Measurements from ENCODE around the gene HSDL2.
"Not testable (repeated sequence)": the region's sequence is repeated elsewhere in the genome, so short reads cannot be mapped to it uniquely, and the experiment has no call there.

The HSDL2 gene

GRCh38 chr9:112367465-112367864 lies 12.4 kb upstream of the HSDL2 start:
- DNase-seq = no peak

GRCh38 chr9:112369817-112370216 lies 10.1 kb upstream of the HSDL2 start:
- no peak for DNase-seq

DNA sequence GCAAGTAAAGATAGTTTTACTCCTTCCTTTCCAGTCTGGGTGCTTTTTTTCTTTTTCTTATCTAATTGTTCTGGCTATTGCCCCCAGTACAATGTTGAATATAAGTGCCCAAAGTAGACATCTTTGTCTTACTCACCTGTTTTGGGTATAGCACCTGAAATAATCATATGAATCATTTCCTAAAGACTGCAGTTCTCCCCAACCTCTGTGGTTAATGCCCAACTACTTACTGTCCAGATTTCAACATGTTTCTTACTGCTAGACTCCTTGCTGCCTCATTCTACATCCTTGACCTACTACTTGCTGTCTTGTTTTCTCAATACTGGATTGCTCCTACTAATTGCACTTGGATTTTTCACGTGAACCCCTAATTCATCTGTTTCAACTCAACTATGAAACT lies 8.8 kb upstream of the HSDL2 start:
- DNase-seq = no peak

GRCh38 chr9:112373666-112374065 lies 6.2 kb upstream of the HSDL2 start:
- DNase-seq = not testable (repeated sequence)

DNA sequence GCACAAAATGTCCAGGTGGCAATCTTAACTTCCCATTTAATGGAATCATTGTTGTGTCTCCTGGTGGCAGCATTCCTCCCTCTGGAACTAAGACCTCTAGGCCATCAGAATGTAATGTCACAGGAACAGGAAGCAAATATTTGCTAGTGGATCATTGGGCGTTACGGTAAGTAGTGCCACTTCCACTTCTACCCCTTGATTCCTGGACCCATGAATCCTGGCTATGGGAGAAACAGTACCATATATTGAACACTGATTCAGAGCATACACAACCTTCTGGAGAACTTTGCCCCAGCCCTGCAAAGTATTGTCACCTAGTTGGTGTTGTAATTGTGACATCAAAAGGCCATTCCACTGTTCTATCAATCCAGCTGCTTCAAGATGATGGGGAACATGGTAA lies 5.7 kb upstream of the HSDL2 start:
- not testable (repeated sequence) for DNase-seq

DNA sequence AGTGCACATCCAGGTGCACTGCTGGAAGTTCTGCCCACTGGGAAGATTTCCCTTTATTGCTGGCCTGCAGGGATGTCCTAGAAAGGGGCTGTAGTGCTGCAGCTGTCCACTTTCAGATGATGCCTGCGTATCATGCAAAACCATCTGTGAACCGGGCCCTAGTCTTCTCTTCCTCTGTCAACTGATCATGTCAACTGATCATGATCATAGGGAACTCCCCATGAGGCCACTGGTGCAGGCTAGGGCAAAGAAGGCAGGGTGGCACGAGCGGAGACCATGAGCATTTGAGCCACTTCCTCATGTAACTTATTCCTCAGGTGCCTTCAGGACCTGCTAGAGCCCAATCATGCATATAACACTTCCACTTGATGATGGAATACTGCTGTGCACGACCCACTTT lies 4.5 kb upstream of the HSDL2 start:
- no peak for DNase-seq

GRCh38 chr9:112377087-112377486 lies 2.8 kb upstream of the HSDL2 start:
- no peak for DNase-seq

DNA sequence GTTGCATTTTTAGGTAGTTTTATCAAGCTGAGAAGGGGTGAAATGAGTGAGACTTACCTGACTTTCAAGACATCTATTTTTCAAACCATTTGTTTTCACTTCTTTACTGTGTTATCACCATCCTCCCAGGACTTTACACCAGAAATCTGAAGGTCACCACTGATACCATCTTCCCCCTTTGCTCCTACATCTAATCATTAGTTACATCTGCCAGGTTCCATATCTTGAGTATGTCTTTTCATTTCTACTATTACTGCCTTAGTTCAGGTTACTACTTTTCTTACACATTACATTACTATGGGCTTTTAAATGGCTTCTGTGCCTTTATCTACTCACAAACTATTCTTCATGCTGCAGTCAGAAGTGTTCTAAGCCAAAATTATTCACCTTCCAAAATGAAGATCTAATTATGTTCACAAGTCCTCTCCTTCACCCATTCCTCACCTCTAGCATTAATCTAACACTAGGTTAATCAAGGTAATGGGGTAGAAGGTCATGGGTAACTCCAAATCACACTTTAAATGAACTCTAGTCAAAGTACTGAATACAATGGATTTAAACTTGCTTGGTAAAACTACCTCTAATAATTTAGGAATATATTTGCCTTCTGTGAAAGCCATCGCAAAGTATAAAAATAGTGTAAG lies 2.1 kb upstream of the HSDL2 start:
- DNase-seq = no peak

- no peak for DNase-seq
These were observed 1.4 kb upstream of the HSDL2 start for GRCh38 chr9:112378328-112379176.

DNA sequence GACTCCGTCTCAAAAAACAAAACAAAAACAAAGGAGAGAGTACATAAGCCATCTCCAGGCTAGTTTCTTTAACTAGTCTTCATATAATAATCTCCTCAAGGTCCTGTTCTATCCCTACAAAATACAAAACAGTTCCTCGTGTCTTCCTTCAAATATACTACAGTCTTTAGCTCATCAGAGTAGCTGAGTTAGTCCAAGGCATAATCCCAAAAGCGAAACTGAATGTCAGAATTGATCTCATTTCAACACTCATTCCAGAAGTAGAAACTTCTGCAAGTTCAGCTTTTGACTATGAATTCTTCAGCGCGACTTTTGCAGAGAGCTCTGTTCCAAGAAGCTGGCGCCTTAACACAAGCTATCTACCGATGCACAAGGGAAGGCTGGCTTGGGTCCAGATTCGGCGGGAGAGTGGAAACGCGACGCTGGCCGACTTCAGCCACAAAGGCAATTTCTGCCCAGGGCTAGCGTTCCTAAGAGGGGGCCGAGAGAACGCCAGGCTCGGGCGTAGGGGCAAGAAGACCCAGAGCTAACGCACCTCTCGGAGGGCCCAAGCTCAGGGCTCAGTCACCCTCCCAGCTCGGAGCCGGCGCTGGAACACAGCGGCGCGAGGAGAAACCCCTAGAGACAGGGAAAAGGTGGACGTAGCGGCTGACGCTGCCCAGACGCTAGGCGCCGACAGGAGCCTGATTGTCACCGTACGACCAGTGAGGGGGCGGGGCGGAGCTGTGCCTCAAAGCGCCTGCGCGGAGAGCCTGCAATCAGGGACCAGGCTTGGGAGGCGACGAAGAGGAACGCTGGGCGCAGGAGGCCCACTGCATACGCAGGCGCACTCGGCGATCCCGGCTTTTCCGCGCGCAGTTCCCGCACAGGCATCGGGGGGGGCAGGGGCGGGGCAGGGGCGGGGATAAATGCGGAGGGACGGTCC lies 469 bp upstream of the HSDL2 start:
- DNase-seq = peak; percentile 94

- DNase-seq = no peak
These were observed 915 bp downstream of the HSDL2 start for GRCh38 chr9:112380825-112381221.

DNA sequence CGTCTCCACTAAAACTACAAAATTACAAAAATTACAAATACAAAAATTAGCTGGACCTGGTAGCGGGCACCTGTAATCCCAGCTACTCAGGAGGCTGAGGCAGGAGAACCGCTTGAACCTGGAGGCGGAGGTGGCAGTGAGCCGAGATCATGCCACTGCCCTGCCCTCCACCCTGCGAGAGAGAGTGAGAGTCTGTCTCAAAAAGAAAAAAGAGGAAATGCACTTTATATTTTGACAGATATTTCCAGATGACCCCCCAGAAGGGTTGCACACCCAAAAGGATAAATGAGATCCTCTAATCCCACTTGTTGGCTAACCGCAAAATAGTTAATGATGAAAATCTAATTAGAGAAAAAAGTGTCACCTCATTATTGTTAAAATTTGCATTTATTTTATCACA lies 2.2 kb downstream of the HSDL2 start:
- no peak for DNase-seq

DNA sequence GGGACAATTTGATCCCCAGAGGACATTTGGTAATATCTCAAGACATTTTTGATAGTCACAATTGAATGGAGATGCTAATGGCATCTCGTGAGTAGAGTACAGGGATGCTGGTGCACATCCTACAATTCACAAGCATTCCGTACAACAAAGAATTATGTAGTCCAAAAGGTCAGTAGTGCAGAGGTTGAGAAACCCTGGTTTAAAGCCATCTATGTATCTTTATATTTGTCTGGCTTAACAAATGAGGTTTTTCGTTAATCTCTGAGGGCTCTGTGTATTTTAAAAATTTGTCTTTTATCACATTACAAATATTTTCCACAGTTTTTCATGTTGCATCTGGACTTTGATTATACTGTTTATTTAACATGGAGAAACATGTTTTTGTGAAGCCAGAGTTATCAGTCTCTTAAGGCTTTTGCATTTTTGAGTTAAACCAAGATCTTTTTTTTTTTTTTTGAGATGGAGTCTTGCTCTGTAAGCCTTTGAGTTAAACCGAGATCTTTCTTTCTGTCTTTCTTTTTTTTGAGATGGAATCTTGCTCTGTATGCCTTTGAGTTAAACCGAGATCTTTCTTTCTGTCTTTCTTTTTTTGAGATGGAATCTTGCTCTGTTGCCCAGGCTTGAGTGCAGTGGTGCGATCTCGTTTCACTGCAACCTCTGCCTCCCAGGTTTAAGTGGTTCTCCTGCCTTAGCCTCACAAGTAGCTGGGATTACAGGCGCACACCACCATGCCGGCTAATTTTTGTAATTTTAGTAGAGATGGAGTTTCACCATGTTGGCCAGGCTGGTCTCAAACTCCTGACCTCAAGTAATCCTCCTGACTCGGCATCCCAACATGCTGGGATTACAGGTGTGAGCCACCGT lies 2.8 kb downstream of the HSDL2 start:
- DNase-seq = no peak

GRCh38 chr9:112384219-112384618 lies 4.3 kb downstream of the HSDL2 start:
- no peak for DNase-seq

- no peak for DNase-seq
These were observed 4.8 kb downstream of the HSDL2 start for GRCh38 chr9:112384690-112385089.

GRCh38 chr9:112387115-112387514 lies 7.2 kb downstream of the HSDL2 start:
- DNase-seq = no peak

DNA sequence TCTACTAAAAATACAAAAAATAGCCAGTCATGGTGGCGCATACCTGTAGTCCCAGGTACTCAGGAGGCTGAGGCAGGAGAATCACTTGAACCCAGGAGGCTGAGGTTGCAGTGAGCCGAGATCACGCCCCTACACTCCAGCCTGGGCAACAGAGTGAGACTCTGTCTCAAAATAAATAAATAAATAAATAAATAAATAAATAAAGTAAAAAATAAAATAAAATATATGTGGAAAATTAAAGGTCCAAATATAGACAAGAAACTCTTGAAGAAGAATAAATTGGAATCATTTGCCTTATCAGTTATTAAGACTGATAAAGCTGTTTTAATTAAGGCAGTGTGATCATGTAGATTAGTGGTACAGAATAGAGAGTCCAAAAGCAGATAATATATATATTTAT lies 10.0 kb downstream of the HSDL2 start:
- DNase-seq = not testable (repeated sequence)

GRCh38 chr9:112391936-112392560 lies 12.1 kb downstream of the HSDL2 start:
- DNase-seq = not testable (repeated sequence)

- not testable (repeated sequence) for DNase-seq
These were observed 13.2 kb downstream of the HSDL2 start for GRCh38 chr9:112393146-112393545.

GRCh38 chr9:112396416-112396815 lies 16.5 kb downstream of the HSDL2 start:
- no peak for DNase-seq

DNA sequence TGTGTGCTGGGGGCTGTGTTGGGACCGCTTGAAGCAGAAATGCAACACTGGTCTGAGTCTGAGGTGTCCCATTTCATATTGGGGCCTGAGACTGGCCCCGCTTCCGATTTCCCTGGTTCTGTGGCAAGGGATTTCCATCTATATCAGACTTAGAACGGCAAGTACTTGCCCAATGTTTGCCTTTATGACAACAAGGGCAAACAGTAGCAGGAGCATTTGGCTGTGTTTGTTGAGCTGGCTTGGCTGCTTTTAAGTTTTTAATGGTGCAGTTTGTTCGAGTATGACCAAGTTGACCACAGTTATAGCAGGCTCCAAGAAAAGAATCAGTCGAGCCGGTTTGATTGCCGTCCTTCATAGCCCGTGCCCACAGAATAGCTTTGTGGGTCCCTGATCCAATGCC lies 17.0 kb downstream of the HSDL2 start:
- DNase-seq = no peak
